Retinal pigment epithelial cell (primary cell): ENCODE results near the gene EXOC2.
A peak's percentile ranks its signal among the peaks of the same experiment; 100 is the strongest.

Experiments
- DNase-seq: peaks from one replicate; pipeline ENCODE4 v3.0.0-alpha.2; 2010; ENCODE audit warnings: low read depth
- H3K4me3 ChIP-seq: 2 replicates; pipeline ENCODE4 v1.5.1; 2011; ENCODE audit warnings: mild to moderate bottlenecking, low read length, control low read depth, moderate library complexity
- TF ChIP-seq, protein P1 (sequence below): conservative IDR thresholded peaks from 2 replicates; pipeline ENCODE4 v1.5.1; 2011; ENCODE audit warnings: low read depth, low read length, control low read depth, inconsistent platforms

The EXOC2 gene

GRCh38 chr6:715709-716491 lies 23.0 kb upstream of the EXOC2 start:
- no peak for DNase-seq
- TF ChIP-seq, protein P1, sequence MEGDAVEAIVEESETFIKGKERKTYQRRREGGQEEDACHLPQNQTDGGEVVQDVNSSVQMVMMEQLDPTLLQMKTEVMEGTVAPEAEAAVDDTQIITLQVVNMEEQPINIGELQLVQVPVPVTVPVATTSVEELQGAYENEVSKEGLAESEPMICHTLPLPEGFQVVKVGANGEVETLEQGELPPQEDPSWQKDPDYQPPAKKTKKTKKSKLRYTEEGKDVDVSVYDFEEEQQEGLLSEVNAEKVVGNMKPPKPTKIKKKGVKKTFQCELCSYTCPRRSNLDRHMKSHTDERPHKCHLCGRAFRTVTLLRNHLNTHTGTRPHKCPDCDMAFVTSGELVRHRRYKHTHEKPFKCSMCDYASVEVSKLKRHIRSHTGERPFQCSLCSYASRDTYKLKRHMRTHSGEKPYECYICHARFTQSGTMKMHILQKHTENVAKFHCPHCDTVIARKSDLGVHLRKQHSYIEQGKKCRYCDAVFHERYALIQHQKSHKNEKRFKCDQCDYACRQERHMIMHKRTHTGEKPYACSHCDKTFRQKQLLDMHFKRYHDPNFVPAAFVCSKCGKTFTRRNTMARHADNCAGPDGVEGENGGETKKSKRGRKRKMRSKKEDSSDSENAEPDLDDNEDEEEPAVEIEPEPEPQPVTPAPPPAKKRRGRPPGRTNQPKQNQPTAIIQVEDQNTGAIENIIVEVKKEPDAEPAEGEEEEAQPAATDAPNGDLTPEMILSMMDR = no peak

GRCh38 chr6:714100-714499 lies 21.2 kb upstream of the EXOC2 start:
- no peak overlapping the region for H3K4me3 ChIP-seq
- TF ChIP-seq, protein P1 = no peak
- DNase-seq = no peak

More at GRCh38 chr6:715709-716491, 23.0 kb upstream of the EXOC2 start:
- no peak overlapping the region for H3K4me3 ChIP-seq

GRCh38 chr6:713351-713750 lies 20.4 kb upstream of the EXOC2 start:
- TF ChIP-seq, protein P1 = no peak
- H3K4me3 ChIP-seq = no peak overlapping the region
- DNase-seq = no peak

- no peak overlapping the region for H3K4me3 ChIP-seq
- TF ChIP-seq, protein P1 = no peak
- no peak for DNase-seq
These were observed 19.9 kb upstream of the EXOC2 start for GRCh38 chr6:712805-713204.

GRCh38 chr6:711925-712324 lies 19.0 kb upstream of the EXOC2 start:
- no peak for DNase-seq
- H3K4me3 ChIP-seq = no peak overlapping the region
- TF ChIP-seq, protein P1 = no peak

DNA sequence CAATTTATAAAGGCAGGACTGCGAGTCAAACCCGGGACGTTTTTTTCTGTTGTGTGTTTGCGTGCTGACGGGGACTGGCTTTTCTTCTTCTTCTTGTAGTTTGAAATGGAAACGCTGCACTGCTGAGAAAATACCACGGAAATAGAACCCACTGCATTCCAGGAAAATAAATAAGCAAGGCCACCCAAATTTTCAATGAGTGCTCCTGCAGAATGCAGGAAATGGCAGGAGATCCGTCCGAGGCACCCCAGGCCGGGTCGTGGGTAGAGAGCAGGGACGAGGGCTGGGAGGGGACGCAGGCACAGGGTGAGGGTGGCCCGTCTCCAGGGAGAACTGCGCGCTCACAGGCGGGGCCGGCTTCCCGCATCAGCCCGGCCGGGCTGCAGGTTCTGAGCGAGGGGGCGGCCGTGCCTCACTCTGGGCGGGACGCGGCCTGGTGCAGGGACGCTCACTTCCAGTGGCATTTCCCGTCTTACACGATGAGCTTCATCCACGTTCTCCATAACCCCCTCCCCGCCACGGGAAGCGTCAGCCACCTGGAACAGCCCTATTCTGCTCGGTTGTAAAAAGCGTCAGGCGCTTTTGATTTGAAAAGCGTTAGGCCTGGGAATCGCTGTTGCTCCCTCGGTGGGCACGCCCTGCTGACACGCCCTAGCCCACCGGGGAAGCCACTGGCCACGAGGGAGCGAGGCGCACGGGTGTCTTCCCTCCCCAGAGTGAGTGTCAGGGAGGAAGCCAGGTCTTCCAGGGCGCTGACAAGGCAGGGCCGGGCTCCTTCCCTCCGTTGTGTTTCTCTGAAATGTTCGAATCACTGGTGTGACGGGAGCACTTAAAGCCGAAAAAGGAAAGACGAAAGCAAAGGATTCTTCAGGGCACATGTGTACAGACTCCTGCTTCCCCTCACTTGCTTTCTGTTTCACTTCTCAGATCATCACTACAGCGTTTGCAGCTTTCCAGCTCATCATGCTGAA lies 17.9 kb upstream of the EXOC2 start:
- TF ChIP-seq, protein P1 = no peak
- peak overlapping the region; percentile 58 for H3K4me3 ChIP-seq
- DNase-seq = no peak
